Measurements from ENCODE around the gene XAB2.
"Not testable (repeated sequence)": the region's sequence is repeated elsewhere in the genome, so short reads cannot be mapped to it uniquely, and the experiment has no call there.

Gene XAB2

GRCh38 chr19:7648265-7649014 is 19.1 kb upstream of the XAB2 start:
- no peak for DNase-seq

GRCh38 chr19:7647156-7647555 is 17.8 kb upstream of the XAB2 start:
- no peak for DNase-seq

- DNase-seq, result no peak
These were observed 17.0 kb upstream of the XAB2 start for GRCh38 chr19:7646426-7646700.

GRCh38 chr19:7645656-7646425 is 16.5 kb upstream of the XAB2 start:
- DNase-seq, result no peak

- DNase-seq, result no peak
These were observed 15.8 kb upstream of the XAB2 start for GRCh38 chr19:7645163-7645562.

- DNase-seq, result no peak
These were observed 15.2 kb upstream of the XAB2 start for GRCh38 chr19:7644550-7644877.

GRCh38 chr19:7643629-7644549 is 14.5 kb upstream of the XAB2 start:
- not testable (repeated sequence) for DNase-seq

- no peak for DNase-seq
These were observed 13.7 kb upstream of the XAB2 start for GRCh38 chr19:7643031-7643415.

- no peak for DNase-seq
These were observed 13.1 kb upstream of the XAB2 start for GRCh38 chr19:7642295-7643030.

- DNase-seq, result no peak
These were observed 12.2 kb upstream of the XAB2 start for GRCh38 chr19:7641290-7642276.

GRCh38 chr19:7640803-7641202 is 11.5 kb upstream of the XAB2 start:
- no peak for DNase-seq

- DNase-seq, result no peak
These were observed 10.6 kb upstream of the XAB2 start for GRCh38 chr19:7639863-7640348.

GRCh38 chr19:7638802-7639465 is 9.6 kb upstream of the XAB2 start:
- no peak for DNase-seq

GRCh38 chr19:7637374-7638256 is 8.3 kb upstream of the XAB2 start:
- DNase-seq, result no peak

GRCh38 chr19:7636691-7637373 is 7.5 kb upstream of the XAB2 start, which contains the start of gene STXBP2:
Gene STXBP2, plus strand, starts transcription at chr19:7637110. Its CDS starts 40 bp downstream, at chr19:7637150.
- DNase-seq, result peak; percentile 72

- DNase-seq, result no peak
These were observed 7.0 kb upstream of the XAB2 start for GRCh38 chr19:7636317-7636690.

GRCh38 chr19:7635670-7636069 is 6.3 kb upstream of the XAB2 start:
- DNase-seq, result no peak

GRCh38 chr19:7633698-7634097 is 4.4 kb upstream of the XAB2 start, which contains the start of gene PCP2:
Gene PCP2, minus strand, starts transcription at chr19:7633719. Its CDS starts 262 bp downstream, at chr19:7633457.
- DNase-seq, result no peak
